ENCODE results near the gene TMEM151B. TPM values are rescaled to one million over a fixed set of nuclear protein-coding genes. Genes with fewer than 3 reads are reported as not detected.

TMEM151B gene
- polyA plus RNA-seq, 2 of the 4 experiments (the other 2 are of a cell fraction) = 0.01 TPM; not detected in 1

DNA sequence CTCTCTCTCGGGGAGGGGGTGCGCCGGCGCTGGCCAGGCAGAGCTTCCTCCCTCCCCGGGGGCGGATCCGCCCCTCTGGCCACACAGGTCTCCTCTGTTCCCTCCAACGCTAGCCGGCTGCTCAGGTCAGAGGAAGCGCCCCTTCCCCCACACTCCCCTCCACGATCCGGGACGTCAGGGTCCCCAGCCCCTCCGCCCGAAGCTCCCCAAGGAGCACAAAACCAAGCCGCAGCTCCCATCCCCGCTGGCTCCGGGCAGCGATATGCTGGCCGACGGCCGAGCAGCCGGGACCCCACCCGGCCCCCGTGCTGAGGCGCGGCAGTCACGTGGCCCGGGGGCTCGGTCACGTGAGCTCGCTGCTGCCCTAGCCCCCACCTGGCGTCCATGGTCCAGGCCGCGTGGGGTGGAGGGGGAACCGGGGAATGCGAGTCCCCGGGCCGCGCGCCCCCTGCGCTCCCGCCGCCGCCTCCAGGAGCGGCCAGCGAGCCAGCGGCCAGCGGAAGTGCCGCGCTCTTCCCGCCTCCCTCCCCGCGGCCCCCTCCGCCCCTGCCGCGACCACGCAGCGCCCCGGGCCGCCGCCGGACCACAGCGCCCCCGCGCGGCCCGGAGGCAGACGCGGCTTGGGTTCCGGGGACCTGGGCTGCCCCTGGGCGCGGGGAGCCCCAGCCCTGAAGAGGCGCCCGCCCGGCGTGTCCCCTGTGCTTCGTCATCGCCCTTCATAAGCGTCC is 13.1 kb upstream of the TMEM151B start, which contains the start of gene SLC35B2 (continued):
- TF ChIP-seq, protein P1, sequence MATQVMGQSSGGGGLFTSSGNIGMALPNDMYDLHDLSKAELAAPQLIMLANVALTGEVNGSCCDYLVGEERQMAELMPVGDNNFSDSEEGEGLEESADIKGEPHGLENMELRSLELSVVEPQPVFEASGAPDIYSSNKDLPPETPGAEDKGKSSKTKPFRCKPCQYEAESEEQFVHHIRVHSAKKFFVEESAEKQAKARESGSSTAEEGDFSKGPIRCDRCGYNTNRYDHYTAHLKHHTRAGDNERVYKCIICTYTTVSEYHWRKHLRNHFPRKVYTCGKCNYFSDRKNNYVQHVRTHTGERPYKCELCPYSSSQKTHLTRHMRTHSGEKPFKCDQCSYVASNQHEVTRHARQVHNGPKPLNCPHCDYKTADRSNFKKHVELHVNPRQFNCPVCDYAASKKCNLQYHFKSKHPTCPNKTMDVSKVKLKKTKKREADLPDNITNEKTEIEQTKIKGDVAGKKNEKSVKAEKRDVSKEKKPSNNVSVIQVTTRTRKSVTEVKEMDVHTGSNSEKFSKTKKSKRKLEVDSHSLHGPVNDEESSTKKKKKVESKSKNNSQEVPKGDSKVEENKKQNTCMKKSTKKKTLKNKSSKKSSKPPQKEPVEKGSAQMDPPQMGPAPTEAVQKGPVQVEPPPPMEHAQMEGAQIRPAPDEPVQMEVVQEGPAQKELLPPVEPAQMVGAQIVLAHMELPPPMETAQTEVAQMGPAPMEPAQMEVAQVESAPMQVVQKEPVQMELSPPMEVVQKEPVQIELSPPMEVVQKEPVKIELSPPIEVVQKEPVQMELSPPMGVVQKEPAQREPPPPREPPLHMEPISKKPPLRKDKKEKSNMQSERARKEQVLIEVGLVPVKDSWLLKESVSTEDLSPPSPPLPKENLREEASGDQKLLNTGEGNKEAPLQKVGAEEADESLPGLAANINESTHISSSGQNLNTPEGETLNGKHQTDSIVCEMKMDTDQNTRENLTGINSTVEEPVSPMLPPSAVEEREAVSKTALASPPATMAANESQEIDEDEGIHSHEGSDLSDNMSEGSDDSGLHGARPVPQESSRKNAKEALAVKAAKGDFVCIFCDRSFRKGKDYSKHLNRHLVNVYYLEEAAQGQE (IDR thresholded peaks at IDR 0.05) = no peak
- TF ChIP-seq TFCP2L1 (CRISPR knock-in tag; IDR thresholded peaks at IDR 0.05) (no peak), EP300 (IDR thresholded peaks at IDR 0.05) (no peak), HOXB5 (CRISPR knock-in tag; IDR thresholded peaks at IDR 0.05) (no peak; the same call in 1 of the 2 replicates), NR3C1 (IDR thresholded peaks at IDR 0.05) (no peak), CHD2 (IDR thresholded peaks at IDR 0.05; ENCODE audit: low read length, partially characterized antibody) (no peak), FOSL2 (IDR thresholded peaks at IDR 0.05) (no peak), FOSL2 (CRISPR knock-in tag; IDR thresholded peaks at IDR 0.05) (no peak), NFE2L2 (conservative IDR thresholded peaks at IDR 0.05; ENCODE audit: low read length) (no peak), ZNF302 (CRISPR knock-in tag; IDR thresholded peaks at IDR 0.05) (no peak), EHMT2 (IDR thresholded peaks at IDR 0.05; ENCODE audit: low read depth) (no peak)
- TF ChIP-seq, protein P2, sequence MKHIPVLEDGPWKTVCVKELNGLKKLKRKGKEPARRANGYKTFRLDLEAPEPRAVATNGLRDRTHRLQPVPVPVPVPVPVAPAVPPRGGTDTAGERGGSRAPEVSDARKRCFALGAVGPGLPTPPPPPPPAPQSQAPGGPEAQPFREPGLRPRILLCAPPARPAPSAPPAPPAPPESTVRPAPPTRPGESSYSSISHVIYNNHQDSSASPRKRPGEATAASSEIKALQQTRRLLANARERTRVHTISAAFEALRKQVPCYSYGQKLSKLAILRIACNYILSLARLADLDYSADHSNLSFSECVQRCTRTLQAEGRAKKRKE (CRISPR knock-in tag; IDR thresholded peaks at IDR 0.05; ENCODE audit: low read depth) = no peak
- TF ChIP-seq, protein P3, sequence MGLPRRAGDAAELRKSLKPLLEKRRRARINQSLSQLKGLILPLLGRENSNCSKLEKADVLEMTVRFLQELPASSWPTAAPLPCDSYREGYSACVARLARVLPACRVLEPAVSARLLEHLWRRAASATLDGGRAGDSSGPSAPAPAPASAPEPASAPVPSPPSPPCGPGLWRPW (IDR thresholded peaks at IDR 0.05) = no peak

DNA sequence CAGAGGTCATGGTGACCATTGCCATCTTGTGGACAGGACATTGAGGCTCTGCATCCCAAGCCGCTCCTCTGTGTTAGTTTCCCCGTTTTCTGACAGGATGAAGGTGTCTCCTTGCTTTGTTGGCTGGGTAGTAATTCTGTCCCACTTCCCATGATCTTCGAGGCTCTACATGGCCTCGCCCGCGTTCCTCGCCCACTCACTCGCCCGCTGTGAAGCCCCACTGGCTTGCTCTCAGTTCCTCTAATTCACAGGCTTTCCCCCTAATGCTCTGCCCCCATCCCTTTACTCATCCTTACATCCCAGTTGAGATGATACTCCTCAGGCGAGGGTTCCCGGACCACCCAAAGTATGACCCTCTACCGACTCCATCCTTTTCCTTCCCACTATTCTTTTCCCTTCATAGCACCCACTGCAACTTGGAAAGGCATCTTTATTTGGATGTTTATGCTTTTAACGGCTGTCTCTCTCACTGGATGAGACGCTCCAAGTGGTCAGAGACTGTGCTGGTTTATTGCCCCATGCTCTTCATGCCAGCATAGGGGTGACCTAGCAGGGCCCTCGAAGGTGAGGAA is 12.4 kb upstream of the TMEM151B start:
- Histone ChIP-seq H3K4me1 (peaks cover 28% of the 10 kb centered on the region), H3K9me3 (no peaks in the 10 kb centered on the region), H3K4me3 (peak overlapping the region; percentile 96), H3K27ac (peak overlapping the region; percentile 93 to 99), H3K4me2 (peak overlapping the region; percentile 88)
- FAIRE-seq (no peak), ATAC-seq (no peak), DNase-seq (ENCODE audit: low read depth in 1 of 2, low spot score in 1 of 2) (no peak)
- TF ChIP-seq HOXB13 (CRISPR knock-in tag; IDR thresholded peaks at IDR 0.05; ENCODE audit: low read depth) = no peak
- TF ChIP-seq RAD21 (conservative IDR thresholded peaks at IDR 0.05 in 1 of 2, IDR thresholded peaks at IDR 0.05 in 1 of 2) = no peak
- no peak for TF ChIP-seq RCOR1 (IDR thresholded peaks at IDR 0.05; ENCODE audit: low read depth, low read length)
- TF ChIP-seq, protein P4, sequence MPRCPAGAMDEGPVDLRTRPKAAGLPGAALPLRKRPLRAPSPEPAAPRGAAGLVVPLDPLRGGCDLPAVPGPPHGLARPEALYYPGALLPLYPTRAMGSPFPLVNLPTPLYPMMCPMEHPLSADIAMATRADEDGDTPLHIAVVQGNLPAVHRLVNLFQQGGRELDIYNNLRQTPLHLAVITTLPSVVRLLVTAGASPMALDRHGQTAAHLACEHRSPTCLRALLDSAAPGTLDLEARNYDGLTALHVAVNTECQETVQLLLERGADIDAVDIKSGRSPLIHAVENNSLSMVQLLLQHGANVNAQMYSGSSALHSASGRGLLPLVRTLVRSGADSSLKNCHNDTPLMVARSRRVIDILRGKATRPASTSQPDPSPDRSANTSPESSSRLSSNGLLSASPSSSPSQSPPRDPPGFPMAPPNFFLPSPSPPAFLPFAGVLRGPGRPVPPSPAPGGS (IDR thresholded peaks at IDR 0.05) = no peak
- TF ChIP-seq ZSCAN20 (CRISPR knock-in tag; IDR thresholded peaks at IDR 0.05) = no peak
- no peak for TF ChIP-seq CEBPB (IDR thresholded peaks at IDR 0.05)
- no peak for TF ChIP-seq FOSB (CRISPR knock-in tag; IDR thresholded peaks at IDR 0.05)
- TF ChIP-seq MAFK (IDR thresholded peaks at IDR 0.05; ENCODE audit: partially characterized antibody) = no peak
- TF ChIP-seq SREBF2 (IDR thresholded peaks at IDR 0.05) = no peak
- TF ChIP-seq HDAC2 (IDR thresholded peaks at IDR 0.05) = no peak
- no peak for TF ChIP-seq CHD2 (IDR thresholded peaks at IDR 0.05; ENCODE audit: low read length, partially characterized antibody)
- TF ChIP-seq CBX8 (IDR thresholded peaks at IDR 0.05) = no peak
- no peak for TF ChIP-seq CBX2 (IDR thresholded peaks at IDR 0.05; ENCODE audit: borderline replicate concordance, low read depth)
- TF ChIP-seq, protein P2 (CRISPR knock-in tag; IDR thresholded peaks at IDR 0.05; ENCODE audit: low read depth) = no peak
- no peak for TF ChIP-seq ZNF302 (CRISPR knock-in tag; IDR thresholded peaks at IDR 0.05)
- no peak; the same call in 1 of the 2 replicates for TF ChIP-seq ESRRA (IDR thresholded peaks at IDR 0.05; ENCODE audit: borderline replicate concordance, low read length)
- no peak for TF ChIP-seq NR3C1 (IDR thresholded peaks at IDR 0.05)
- TF ChIP-seq CHD4 (IDR thresholded peaks at IDR 0.05; ENCODE audit: borderline replicate concordance) = no peak
- TF ChIP-seq MAZ (IDR thresholded peaks at IDR 0.05; ENCODE audit: borderline replicate concordance, low read depth, low read length) = no peak
- TF ChIP-seq POLR2A (IDR thresholded peaks at IDR 0.05; ENCODE audit: low read length) = no peak
- POLR2A ChIA-PET = interaction anchor here (1.7 kb wide), 1 partner anchor 11 kb away, joined by 38 read pairs; the partner anchor contains the start of gene HSP90AB1
- CTCF ChIA-PET = interaction anchor here (0.8 to 3.7 kb wide), 4 partner anchors 10 to 81 kb away, joined by 3 to 16 read pairs (median 4); partner anchors contain the start of gene MYMX
- WGBS (ENCODE audit: missing lambda C conversion rate) = 34% methylated on average over 15 of the region's 15 CpGs
